ENCODE data around the gene LFNG. TPM values are rescaled to one million over a fixed set of nuclear protein-coding genes. Genes with fewer than 3 reads are reported as not detected.
A peak's percentile ranks its signal among the peaks of the same experiment; 100 is the strongest.

LFNG gene, protein sequence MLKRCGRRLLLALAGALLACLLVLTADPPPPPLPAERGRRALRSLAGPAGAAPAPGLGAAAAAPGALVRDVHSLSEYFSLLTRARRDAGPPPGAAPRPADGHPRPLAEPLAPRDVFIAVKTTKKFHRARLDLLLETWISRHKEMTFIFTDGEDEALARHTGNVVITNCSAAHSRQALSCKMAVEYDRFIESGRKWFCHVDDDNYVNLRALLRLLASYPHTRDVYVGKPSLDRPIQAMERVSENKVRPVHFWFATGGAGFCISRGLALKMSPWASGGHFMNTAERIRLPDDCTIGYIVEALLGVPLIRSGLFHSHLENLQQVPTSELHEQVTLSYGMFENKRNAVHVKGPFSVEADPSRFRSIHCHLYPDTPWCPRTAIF
- 4.9 and 5.3 TPM in 2 replicates for polyA plus RNA-seq (2013)

DNA sequence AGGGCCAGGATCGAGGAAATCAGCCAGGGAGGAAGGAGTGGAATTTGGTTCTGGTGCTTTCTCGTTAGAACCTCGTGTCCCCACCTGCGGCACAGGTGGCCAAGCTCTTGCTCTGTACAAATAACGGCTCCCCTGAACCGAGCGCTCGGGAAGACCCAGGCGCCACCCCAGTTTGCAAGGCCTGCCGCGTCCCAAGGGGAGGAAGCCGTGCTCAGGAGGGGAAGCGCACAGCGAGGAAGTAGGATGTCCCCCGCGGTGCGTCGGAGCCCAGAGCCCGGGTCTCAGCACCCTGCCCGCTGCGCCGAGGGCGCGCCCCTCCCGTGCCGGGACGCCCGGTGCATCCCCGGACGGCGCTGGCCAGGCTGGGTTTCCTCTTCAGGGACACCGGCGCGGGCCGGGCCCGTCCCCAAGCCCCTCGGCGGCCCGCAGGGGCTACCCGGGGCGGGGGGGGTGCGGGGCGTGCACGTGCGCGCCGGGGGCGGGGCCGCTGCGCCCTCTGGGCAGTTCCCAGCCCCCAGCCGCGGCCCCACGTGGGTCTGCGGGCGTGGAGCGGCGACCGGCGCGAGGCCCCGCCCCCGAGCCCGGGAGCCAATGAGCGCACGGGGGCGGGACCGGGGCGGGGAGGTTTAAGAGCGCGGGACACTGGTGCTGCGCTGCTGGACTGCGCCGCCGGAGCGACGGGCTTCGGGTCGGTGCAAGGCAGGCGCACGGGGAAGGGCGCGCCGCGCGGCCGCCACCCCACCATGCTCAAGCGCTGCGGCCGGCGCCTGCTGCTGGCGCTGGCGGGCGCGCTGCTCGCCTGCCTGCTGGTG lies at the start of gene LFNG:
Gene LFNG, plus strand, starts transcription at position 656 of the 812 bp plus-strand sequence. Its CDS starts 88 bp downstream, at position 744.
- H3K36me3 ChIP-seq (ENCODE audit: control insufficient read depth in 1 of 2, insufficient read depth in 2 of 2, low read length in 2 of 2) = no peaks in the 10 kb centered on the region
- H3K79me1 ChIP-seq (ENCODE audit: low read length) = peaks cover 29% of the 10 kb centered on the region
- peaks cover 4% of the 10 kb centered on the region for H3K9me3 ChIP-seq (ENCODE audit: insufficient read depth, low read depth, low read length)
- H4K91ac ChIP-seq (ENCODE audit: low read depth, low read length) = peak within 1 kb of the TSS; percentile 33
- no peak within 1 kb of the TSS for H3K4ac ChIP-seq (ENCODE audit: low read depth, low read length)
- H2AFZ ChIP-seq (ENCODE audit: insufficient read depth, low read length, poor library complexity) = no peak within 1 kb of the TSS
- H3K4me2 ChIP-seq (ENCODE audit: low read length) = peak within 1 kb of the TSS; percentile 79
- H4K12ac ChIP-seq (ENCODE audit: low read depth, low read length) = no peak within 1 kb of the TSS
- no peak within 1 kb of the TSS for H2BK120ac ChIP-seq (ENCODE audit: insufficient read depth, low read length, poor library complexity)
- H2BK5ac ChIP-seq (ENCODE audit: low read depth, low read length, poor library complexity) = no peak within 1 kb of the TSS
- H3K27me3 ChIP-seq (ENCODE audit: insufficient read depth, low read length) = peaks cover 19% of the 10 kb centered on the region
- H3K9ac ChIP-seq (ENCODE audit: low read length) = peak within 1 kb of the TSS; percentile 26
- peak within 1 kb of the TSS; percentile 17 for H4K8ac ChIP-seq (ENCODE audit: low read depth, low read length)
- peak; percentile 71 to 82 for DNase-seq
- H3K23ac ChIP-seq (ENCODE audit: low read length) = no peak within 1 kb of the TSS
- peaks cover 10% of the 10 kb centered on the region for H3K79me2 ChIP-seq (ENCODE audit: control insufficient read depth, insufficient read depth, low read length, poor library complexity)
- peak within 1 kb of the TSS; percentile 76 for H3K4me3 ChIP-seq (ENCODE audit: low read depth, low read length)
- H3K14ac ChIP-seq (ENCODE audit: low read length) = peak within 1 kb of the TSS; percentile 52
- no CpG with 5 or more reads among the region's 95 CpGs for WGBS (ENCODE audit: extremely low coverage, insufficient coverage, insufficient read length)
- no peak within 1 kb of the TSS for H3K27ac ChIP-seq (ENCODE audit: low read depth, low read length)
- H3K4me1 ChIP-seq (ENCODE audit: control insufficient read depth in 1 of 2, insufficient read depth in 2 of 2, low read length in 2 of 2) = peaks cover 59 to 66% of the 10 kb centered on the region in 2 experiments
- H2BK12ac ChIP-seq (ENCODE audit: low read length) = peak within 1 kb of the TSS; percentile 50
- H2AK5ac ChIP-seq (ENCODE audit: low read length) = no peak within 1 kb of the TSS
- H3K18ac ChIP-seq (ENCODE audit: low read length) = peak within 1 kb of the TSS; percentile 25

DNA sequence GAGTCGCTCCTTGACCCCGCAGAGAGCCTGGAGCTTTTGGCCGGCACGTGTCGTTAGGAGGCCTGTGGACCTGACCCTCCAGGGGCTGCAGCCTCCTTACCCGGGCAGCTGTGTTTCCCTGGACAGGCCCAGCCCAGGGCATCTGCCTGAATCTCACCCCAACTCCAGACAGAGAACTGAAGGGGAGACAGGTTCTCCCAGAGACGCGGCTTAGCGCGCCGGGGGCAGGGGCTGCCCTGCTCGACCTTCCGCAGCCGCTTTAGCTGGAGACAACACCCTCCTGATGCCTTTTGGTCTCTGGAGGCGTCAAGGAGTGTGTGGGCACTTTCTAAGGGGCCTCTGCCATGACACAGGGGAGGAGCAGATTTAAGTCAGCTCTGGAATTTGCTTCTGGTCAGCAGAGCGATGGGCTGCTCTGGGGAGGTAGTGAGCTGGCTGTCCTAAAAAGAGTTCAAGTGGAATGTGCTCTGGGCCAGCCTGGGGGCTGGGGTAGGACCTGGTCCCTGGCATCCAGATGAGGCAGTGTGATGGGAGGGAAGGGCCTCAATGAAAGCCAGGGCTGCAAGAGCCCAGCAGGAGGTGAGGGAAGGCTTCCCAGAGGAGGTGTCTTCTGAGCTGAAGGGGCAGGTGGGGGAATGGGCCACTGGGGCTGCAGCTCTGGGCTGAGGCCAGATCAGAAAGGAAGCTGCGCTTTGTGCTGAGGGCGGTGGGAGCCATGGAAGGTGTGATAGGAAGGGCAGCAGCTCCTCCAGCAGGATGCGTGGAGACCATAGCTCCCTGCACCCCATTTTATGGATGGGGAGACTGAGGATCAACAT lies 49.2 kb upstream of the LFNG start:
- DNase-seq = peak in 1 of 2 donors; percentile 59
- peak overlapping the region; percentile 4 for H2BK120ac ChIP-seq (ENCODE audit: insufficient read depth, low read length, poor library complexity)
- H3K27ac ChIP-seq (ENCODE audit: low read depth, low read length) = no peak overlapping the region
- H3K79me1 ChIP-seq (ENCODE audit: low read length) = peaks cover 5% of the 10 kb centered on the region
- peaks cover 3% of the 10 kb centered on the region for H3K9me3 ChIP-seq (ENCODE audit: insufficient read depth, low read depth, low read length)
- H2BK12ac ChIP-seq (ENCODE audit: low read length) = no peak overlapping the region
- no peaks in the 10 kb centered on the region for H3K36me3 ChIP-seq (ENCODE audit: control insufficient read depth in 1 of 2, insufficient read depth in 2 of 2, low read length in 2 of 2)
- H3K14ac ChIP-seq (ENCODE audit: low read length) = peak overlapping the region; percentile 11
- peaks cover 8 to 11% of the 10 kb centered on the region in 2 experiments for H3K4me1 ChIP-seq (ENCODE audit: control insufficient read depth in 1 of 2, insufficient read depth in 2 of 2, low read length in 2 of 2)
- H3K4me3 ChIP-seq (ENCODE audit: low read depth, low read length) = no peak overlapping the region
- no CpG with 5 or more reads among the region's 19 CpGs for WGBS (ENCODE audit: extremely low coverage, insufficient coverage, insufficient read length)
- no peak overlapping the region for H2AK5ac ChIP-seq (ENCODE audit: low read length)
- no peak overlapping the region for H2AFZ ChIP-seq (ENCODE audit: insufficient read depth, low read length, poor library complexity)
- no peak overlapping the region for H3K4ac ChIP-seq (ENCODE audit: low read depth, low read length)
- no peak overlapping the region for H3K18ac ChIP-seq (ENCODE audit: low read length)
- peak overlapping the region; percentile 5 for H4K91ac ChIP-seq (ENCODE audit: low read depth, low read length)
- no peak overlapping the region for H2BK5ac ChIP-seq (ENCODE audit: low read depth, low read length, poor library complexity)
- H3K27me3 ChIP-seq (ENCODE audit: insufficient read depth, low read length) = no peaks in the 10 kb centered on the region
- H3K9ac ChIP-seq (ENCODE audit: low read length) = no peak overlapping the region
- no peak overlapping the region for H3K23ac ChIP-seq (ENCODE audit: low read length)
- H3K79me2 ChIP-seq (ENCODE audit: control insufficient read depth, insufficient read depth, low read length, poor library complexity) = no peaks in the 10 kb centered on the region
- H3K4me2 ChIP-seq (ENCODE audit: low read length) = no peak overlapping the region
- H4K12ac ChIP-seq (ENCODE audit: low read depth, low read length) = no peak overlapping the region
- no peak overlapping the region for H4K8ac ChIP-seq (ENCODE audit: low read depth, low read length)

DNA sequence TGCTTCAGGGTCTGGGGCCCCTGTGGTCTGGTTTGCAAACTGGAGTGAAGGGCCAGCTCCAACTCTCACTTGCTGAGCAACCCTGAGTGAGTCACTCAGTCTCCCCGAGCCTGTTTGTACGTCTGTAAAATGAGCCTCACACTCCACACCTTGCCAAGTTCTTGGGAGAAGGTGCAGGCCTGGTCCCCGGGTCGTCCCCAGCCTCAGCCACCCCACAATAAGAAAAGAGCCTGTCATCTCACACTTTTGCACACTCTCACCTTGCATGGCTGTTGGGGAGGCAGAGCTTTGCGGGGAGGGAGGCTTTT lies 48.6 kb upstream of the LFNG start:
- H3K79me1 ChIP-seq (ENCODE audit: low read length) = peaks cover 5% of the 10 kb centered on the region
- H3K4me3 ChIP-seq (ENCODE audit: low read depth, low read length) = no peak overlapping the region
- H2BK12ac ChIP-seq (ENCODE audit: low read length) = no peak overlapping the region
- no peaks in the 10 kb centered on the region for H3K27me3 ChIP-seq (ENCODE audit: insufficient read depth, low read length)
- H3K79me2 ChIP-seq (ENCODE audit: control insufficient read depth, insufficient read depth, low read length, poor library complexity) = no peaks in the 10 kb centered on the region
- H3K9ac ChIP-seq (ENCODE audit: low read length) = no peak overlapping the region
- no peak overlapping the region for H2BK5ac ChIP-seq (ENCODE audit: low read depth, low read length, poor library complexity)
- H3K4ac ChIP-seq (ENCODE audit: low read depth, low read length) = no peak overlapping the region
- H2AK5ac ChIP-seq (ENCODE audit: low read length) = peak overlapping the region; percentile 27
- no peak overlapping the region for H2BK120ac ChIP-seq (ENCODE audit: insufficient read depth, low read length, poor library complexity)
- no peak overlapping the region for H3K27ac ChIP-seq (ENCODE audit: low read depth, low read length)
- H4K12ac ChIP-seq (ENCODE audit: low read depth, low read length) = no peak overlapping the region
- H3K9me3 ChIP-seq (ENCODE audit: insufficient read depth, low read depth, low read length) = peaks cover 3% of the 10 kb centered on the region
- no peak overlapping the region for H3K23ac ChIP-seq (ENCODE audit: low read length)
- peak in 1 of 2 donors; percentile 18 for DNase-seq
- H2AFZ ChIP-seq (ENCODE audit: insufficient read depth, low read length, poor library complexity) = no peak overlapping the region
- peak overlapping the region; percentile 42 for H4K8ac ChIP-seq (ENCODE audit: low read depth, low read length)
- H3K14ac ChIP-seq (ENCODE audit: low read length) = peak overlapping the region; percentile 2
- no CpG with 5 or more reads among the region's 5 CpGs for WGBS (ENCODE audit: extremely low coverage, insufficient coverage, insufficient read length)
- H3K4me2 ChIP-seq (ENCODE audit: low read length) = no peak overlapping the region
- H3K18ac ChIP-seq (ENCODE audit: low read length) = no peak overlapping the region
- H3K36me3 ChIP-seq (ENCODE audit: control insufficient read depth in 1 of 2, insufficient read depth in 2 of 2, low read length in 2 of 2) = no peaks in the 10 kb centered on the region
- peaks cover 8 to 11% of the 10 kb centered on the region in 2 experiments for H3K4me1 ChIP-seq (ENCODE audit: control insufficient read depth in 1 of 2, insufficient read depth in 2 of 2, low read length in 2 of 2)
- peak overlapping the region; percentile 18 for H4K91ac ChIP-seq (ENCODE audit: low read depth, low read length)

DNA sequence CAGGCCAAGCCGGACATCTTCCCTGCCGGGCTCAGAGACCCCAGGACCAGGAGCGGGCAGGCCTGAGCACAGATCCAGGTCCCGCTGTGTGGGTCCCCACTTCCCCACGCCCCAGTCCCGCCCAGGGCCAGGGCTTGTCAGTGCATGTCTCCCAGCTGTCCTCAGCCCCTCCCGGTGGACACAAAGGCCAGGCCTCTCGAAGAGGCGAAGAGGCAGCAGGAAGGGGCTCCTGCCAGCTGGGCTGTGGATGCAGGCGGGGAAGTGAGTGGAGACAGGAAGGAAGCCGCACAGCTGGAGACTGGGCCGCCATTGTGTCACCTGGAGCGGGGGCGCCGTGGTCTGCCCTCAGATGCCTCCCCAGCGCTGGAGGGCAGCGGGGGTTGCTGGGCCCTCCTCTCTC lies 48.2 kb upstream of the LFNG start:
- H4K12ac ChIP-seq (ENCODE audit: low read depth, low read length) = no peak overlapping the region
- no peak overlapping the region for H3K23ac ChIP-seq (ENCODE audit: low read length)
- no peaks in the 10 kb centered on the region for H3K79me2 ChIP-seq (ENCODE audit: control insufficient read depth, insufficient read depth, low read length, poor library complexity)
- no peak overlapping the region for H3K4me3 ChIP-seq (ENCODE audit: low read depth, low read length)
- peaks cover 8 to 11% of the 10 kb centered on the region in 2 experiments for H3K4me1 ChIP-seq (ENCODE audit: control insufficient read depth in 1 of 2, insufficient read depth in 2 of 2, low read length in 2 of 2)
- H3K27me3 ChIP-seq (ENCODE audit: insufficient read depth, low read length) = no peaks in the 10 kb centered on the region
- H3K9ac ChIP-seq (ENCODE audit: low read length) = no peak overlapping the region
- H4K8ac ChIP-seq (ENCODE audit: low read depth, low read length) = peak overlapping the region; percentile 42
- no peak overlapping the region for H3K27ac ChIP-seq (ENCODE audit: low read depth, low read length)
- H2AFZ ChIP-seq (ENCODE audit: insufficient read depth, low read length, poor library complexity) = no peak overlapping the region
- H2BK12ac ChIP-seq (ENCODE audit: low read length) = peak overlapping the region; percentile 11
- H3K4me2 ChIP-seq (ENCODE audit: low read length) = no peak overlapping the region
- peak overlapping the region; percentile 18 for H4K91ac ChIP-seq (ENCODE audit: low read depth, low read length)
- H3K4ac ChIP-seq (ENCODE audit: low read depth, low read length) = no peak overlapping the region
- H2BK5ac ChIP-seq (ENCODE audit: low read depth, low read length, poor library complexity) = no peak overlapping the region
- WGBS (ENCODE audit: extremely low coverage, insufficient coverage, insufficient read length) = no CpG with 5 or more reads among the region's 17 CpGs
- peaks cover 3% of the 10 kb centered on the region for H3K9me3 ChIP-seq (ENCODE audit: insufficient read depth, low read depth, low read length)
- peak overlapping the region; percentile 2 for H3K14ac ChIP-seq (ENCODE audit: low read length)
- peak overlapping the region; percentile 27 for H2AK5ac ChIP-seq (ENCODE audit: low read length)
- H3K36me3 ChIP-seq (ENCODE audit: control insufficient read depth in 1 of 2, insufficient read depth in 2 of 2, low read length in 2 of 2) = no peaks in the 10 kb centered on the region
- DNase-seq = no peak
- H2BK120ac ChIP-seq (ENCODE audit: insufficient read depth, low read length, poor library complexity) = no peak overlapping the region
- peaks cover 5% of the 10 kb centered on the region for H3K79me1 ChIP-seq (ENCODE audit: low read length)
- peak overlapping the region; percentile 25 for H3K18ac ChIP-seq (ENCODE audit: low read length)
